Nephron progenitor cell (in vitro differentiated cells): ENCODE results near the gene NPAS2.

Source experiments
- DNase-seq: peaks from one replicate; pipeline ENCODE4 v3.0.0; 2021
- H3K27ac Mint-ChIP-seq: 2 replicates; pipeline ENCODE4 v1.8.0; 2021; ENCODE audit warnings: mild to moderate bottlenecking, moderate library complexity, mixed read lengths
- H3K27me3 Mint-ChIP-seq: 2 replicates; pipeline ENCODE4 v1.8.0; 2021; ENCODE audit warnings: mild to moderate bottlenecking, low read depth, mixed read lengths; ENCODE audit not compliant: poor library complexity
- H3K36me3 Mint-ChIP-seq: 2 replicates; pipeline ENCODE4 v1.8.0; 2021; ENCODE audit warnings: low read depth, mixed read lengths
- H3K4me1 Mint-ChIP-seq: 2 replicates; pipeline ENCODE4 v1.8.0; 2021; ENCODE audit warnings: mixed read lengths
- H3K4me3 Mint-ChIP-seq: 2 replicates; pipeline ENCODE4 v1.8.0; 2021; ENCODE audit warnings: mild to moderate bottlenecking, moderate library complexity, mixed read lengths
- H3K9me3 Mint-ChIP-seq: 2 replicates; pipeline ENCODE4 v1.8.0; 2021; ENCODE audit warnings: mild to moderate bottlenecking, moderate library complexity, mixed read lengths
- CTCF ChIP-seq: fragments of 200-600 bp; sonication (generic); IDR thresholded peaks from 2 replicates; pipeline ENCODE4 v1.5.0; 2021; ENCODE audit warnings: antibody characterized with exemption

The NPAS2 gene

DNA sequence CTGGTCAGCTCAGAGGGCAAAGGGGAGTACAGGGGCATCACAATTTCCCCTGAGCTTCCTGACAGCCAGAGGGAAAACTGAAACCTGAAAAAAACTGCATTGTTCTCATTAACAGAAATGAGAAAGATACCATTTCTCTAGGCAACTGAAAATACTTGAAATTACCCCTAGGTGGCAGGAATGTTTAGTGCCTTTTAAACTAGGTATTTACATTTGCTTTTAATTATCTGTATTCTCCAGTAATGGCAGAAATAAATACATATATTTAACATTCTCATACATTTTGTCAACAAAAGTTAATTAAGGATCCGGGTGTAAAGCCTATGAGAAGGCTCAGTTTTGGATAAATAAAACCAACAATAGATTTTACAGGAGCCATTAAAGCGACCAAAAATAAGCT, 216.6 kb downstream of the NPAS2 start:
- Mint-ChIP-seq H3K4me1 (peaks cover 34% of the 10 kb centered on the region), H3K4me3 (no peak overlapping the region), H3K27me3 (no peaks in the 10 kb centered on the region), H3K9me3 (no peaks in the 10 kb centered on the region), H3K27ac (no peak overlapping the region), H3K36me3 (peaks cover 48% of the 10 kb centered on the region)
- no peak for DNase-seq
- TF ChIP-seq CTCF = peak; percentile 42

GRCh38 chr2:101037161-101037755, 217.3 kb downstream of the NPAS2 start:
- Mint-ChIP-seq H3K4me3 (no peak overlapping the region), H3K9me3 (no peaks in the 10 kb centered on the region)
- no peak for DNase-seq

DNA sequence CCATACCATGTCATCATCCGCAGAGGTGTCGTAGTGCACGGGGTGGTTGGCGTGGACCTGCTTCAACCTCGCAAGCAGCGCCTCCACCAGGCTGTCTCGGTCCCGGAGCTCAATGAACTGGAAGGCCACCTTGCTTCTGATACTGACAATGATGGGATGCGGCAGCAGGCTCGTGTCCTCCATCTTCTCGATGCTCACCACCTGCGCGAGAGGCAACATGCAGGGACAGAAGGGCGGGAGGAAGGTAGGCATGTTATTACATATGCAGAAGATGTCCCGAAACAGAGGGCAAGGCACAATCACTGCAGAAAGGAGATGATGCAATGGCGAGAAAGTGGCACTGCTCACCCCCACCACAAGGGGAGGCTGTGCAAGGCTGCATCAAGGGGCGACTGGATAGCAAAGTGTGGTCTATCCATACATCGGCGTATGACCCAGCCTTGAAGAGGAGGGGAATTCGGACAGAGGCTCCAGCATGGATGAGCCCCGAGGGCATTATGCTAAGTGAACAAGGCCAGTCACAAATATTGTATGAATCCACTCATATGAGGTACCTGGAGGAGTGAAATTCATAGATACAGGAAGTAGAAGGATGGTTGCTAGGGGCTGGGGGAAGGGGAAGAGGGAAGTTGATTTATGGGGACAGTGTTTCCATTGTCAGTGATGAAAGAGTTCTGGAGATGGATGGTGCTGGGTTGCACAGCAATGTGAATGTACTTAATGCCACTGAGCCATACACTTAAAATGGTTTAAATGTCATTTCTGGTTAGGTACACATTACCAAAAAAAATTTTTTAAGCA, 218.7 kb downstream of the NPAS2 start:
- no peak for DNase-seq
- peak; percentile 29 for TF ChIP-seq CTCF
- peaks cover 6% of the 10 kb centered on the region for H3K27me3 Mint-ChIP-seq
- peaks cover 25% of the 10 kb centered on the region for H3K4me1 Mint-ChIP-seq
- H3K27ac Mint-ChIP-seq = peak overlapping the region; percentile 6
- peaks cover 32% of the 10 kb centered on the region for H3K36me3 Mint-ChIP-seq
- H3K4me3 Mint-ChIP-seq = peak overlapping the region; percentile 7
- H3K9me3 Mint-ChIP-seq = no peaks in the 10 kb centered on the region

More at GRCh38 chr2:101037161-101037755, 217.3 kb downstream of the NPAS2 start:
- H3K27me3 Mint-ChIP-seq = no peaks in the 10 kb centered on the region
- H3K36me3 Mint-ChIP-seq = peaks cover 43% of the 10 kb centered on the region
- H3K27ac Mint-ChIP-seq = peak overlapping the region; percentile 64
- TF ChIP-seq CTCF = no peak
- H3K4me1 Mint-ChIP-seq = peaks cover 29% of the 10 kb centered on the region

- H3K4me3 Mint-ChIP-seq = no peak overlapping the region
- peak overlapping the region; percentile 36 for H3K27ac Mint-ChIP-seq
- peaks cover 24% of the 10 kb centered on the region for H3K36me3 Mint-ChIP-seq
- no peaks in the 10 kb centered on the region for H3K9me3 Mint-ChIP-seq
- peaks cover 6% of the 10 kb centered on the region for H3K27me3 Mint-ChIP-seq
- DNase-seq = no peak
- H3K4me1 Mint-ChIP-seq = peaks cover 25% of the 10 kb centered on the region
- no peak for TF ChIP-seq CTCF
These were observed 220.1 kb downstream of the NPAS2 start for GRCh38 chr2:101040072-101040471.

DNA sequence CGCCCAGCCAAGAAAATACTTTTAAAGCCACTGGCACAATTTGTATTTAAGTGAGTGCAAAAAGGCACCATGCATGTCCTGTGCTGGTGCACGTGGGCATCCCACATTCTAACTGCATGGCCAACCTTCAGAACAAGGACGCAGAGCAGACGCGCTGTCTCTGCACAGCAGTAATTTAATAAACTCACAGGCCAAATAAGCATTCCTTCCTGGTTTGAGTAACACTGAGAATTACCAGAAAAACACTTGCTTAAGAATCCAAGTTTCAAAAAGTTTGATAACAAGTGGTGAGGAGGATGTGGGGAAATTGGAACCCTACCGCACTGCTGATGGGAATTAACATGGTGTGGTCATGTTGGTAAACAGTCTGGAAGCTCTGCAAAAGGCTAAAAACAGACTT, 220.8 kb downstream of the NPAS2 start:
- Mint-ChIP-seq H3K36me3 (peaks cover 24% of the 10 kb centered on the region), H3K27ac (no peak overlapping the region), H3K4me3 (no peak overlapping the region), H3K4me1 (peaks cover 25% of the 10 kb centered on the region), H3K9me3 (no peaks in the 10 kb centered on the region), H3K27me3 (peaks cover 6% of the 10 kb centered on the region)
- no peak for DNase-seq
- no peak for TF ChIP-seq CTCF
